M059J (cell line): ENCODE data around the gene PIM2. TPM values are rescaled to one million over a fixed set of nuclear protein-coding genes. Genes with fewer than 3 reads are reported as not detected.

Experiments used
- DNase-seq: peaks from one replicate; pipeline ENCODE4 v3.0.0-alpha.2; 2012; ENCODE audit warnings: low read depth
- total RNA-seq: library from RNA; depleted of rRNA; stranded (reverse); fragments of >200 nt; shearing (Covaris generic); gene quantifications from 2 replicates; pipeline ENCODE4 v1.2.3, GENCODE V29; 2014; rRNA removed

PIM2 gene
- 14.2 and 14.3 TPM in 2 replicates for total RNA-seq

- peak; percentile 93 for DNase-seq
Observed at GRCh38 chrX:48918643-48919340, at the start of gene PIM2. TSS of gene PIM2 (minus strand) at chrX:48919024. CDS start at chrX:48918834, 190 bp downstream.

GRCh38 chrX:48968377-48968776 lies 49.6 kb upstream of the PIM2 start:
- no peak for DNase-seq

DNA sequence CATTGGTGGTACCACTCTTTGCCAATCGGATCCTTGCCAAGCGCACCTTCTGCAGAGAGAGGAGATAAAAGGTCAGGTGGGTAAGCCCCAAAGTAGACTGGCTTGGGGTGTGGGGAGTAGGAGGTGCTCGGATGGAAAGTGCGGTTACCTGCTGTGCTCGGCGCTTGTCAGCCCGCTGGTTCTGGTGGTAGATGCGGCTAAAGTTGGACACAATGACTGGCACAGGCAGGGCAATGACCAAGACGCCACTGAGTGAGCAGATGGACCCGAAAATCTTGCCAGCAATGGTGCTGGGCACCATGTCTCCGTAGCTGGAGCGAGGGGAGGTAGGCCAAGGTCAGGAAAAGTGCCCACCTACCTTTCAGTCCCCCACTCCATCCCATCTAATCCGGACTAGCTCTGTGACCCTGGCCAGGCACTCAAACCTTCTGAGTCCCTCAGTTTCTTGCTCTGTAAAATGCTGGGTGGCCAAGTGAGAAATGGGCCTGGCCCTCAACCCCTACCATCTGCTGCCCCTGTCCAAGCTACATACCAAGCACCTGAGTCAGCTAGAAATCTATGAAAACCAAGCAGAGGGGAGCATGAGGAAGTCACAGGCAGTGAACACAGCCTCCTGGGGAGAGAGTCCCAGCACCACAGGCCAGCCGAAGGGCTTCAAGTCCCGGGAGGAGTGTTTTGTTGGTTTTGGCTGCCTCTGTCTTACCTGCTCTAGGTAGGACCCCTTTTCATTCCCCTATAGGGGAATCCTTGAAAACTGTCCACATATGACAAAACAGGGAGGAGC lies 48.2 kb upstream of the PIM2 start:
- peak; percentile 73 for DNase-seq

DNA sequence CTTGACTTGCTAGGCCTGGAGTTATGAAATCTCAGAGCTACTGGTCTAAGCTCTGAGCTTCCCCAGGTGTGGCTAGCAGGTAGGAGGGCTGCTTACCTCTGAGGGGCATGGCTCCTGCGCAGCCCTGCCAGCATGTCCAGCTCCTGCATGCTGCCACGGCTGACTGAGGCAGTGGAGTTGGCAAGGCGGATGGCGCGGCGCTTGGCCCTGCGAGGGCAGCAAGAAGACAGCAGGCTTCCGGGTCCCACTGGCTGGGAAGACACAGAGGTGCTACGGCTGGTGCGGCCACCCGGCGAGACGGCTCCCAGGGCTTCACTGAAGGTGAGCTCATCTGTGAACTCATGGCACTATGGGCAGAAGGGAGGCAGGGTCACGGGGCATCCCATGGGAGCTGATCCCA lies 47.1 kb upstream of the PIM2 start:
- no peak for DNase-seq

- DNase-seq = no peak
Observed at GRCh38 chrX:48961585-48962091, 42.8 kb upstream of the PIM2 start.

GRCh38 chrX:48960291-48960690 lies 41.5 kb upstream of the PIM2 start:
- no peak for DNase-seq

DNA sequence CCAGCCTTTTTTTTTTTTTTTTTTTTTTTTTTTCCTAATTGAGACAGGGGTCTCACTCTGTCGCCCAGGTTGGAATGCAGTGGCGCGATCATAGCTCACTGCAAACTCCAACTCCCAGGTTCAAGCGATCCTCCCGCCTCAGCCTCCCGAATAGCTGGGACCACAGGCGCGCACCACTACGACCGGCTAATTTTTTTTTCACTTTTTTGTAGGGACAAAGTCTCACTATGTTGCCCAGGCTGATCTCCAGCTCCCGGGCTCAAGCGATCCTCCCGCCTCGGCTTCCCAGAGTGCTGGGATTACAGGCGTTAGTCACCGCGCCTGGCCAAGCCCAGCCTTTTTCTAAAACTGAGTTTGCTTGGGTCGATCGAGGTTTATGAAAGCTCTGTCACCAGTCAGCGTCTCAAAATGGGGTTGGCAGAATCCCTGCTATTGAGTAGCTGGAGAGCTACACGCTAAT lies 39.8 kb upstream of the PIM2 start:
- peak; percentile 79 for DNase-seq

- DNase-seq = peak; percentile 98
Observed at GRCh38 chrX:48957827-48958634, 39.2 kb upstream of the PIM2 start.

- no peak for DNase-seq
Observed at GRCh38 chrX:48957477-48957826, 38.6 kb upstream of the PIM2 start, which contains the start of gene OTUD5. TSS of gene OTUD5 (minus strand) at chrX:48957607. CDS start at chrX:48957570, 37 bp downstream.

GRCh38 chrX:48956728-48957414 lies 38.0 kb upstream of the PIM2 start:
- DNase-seq = no peak

- no peak for DNase-seq
Observed at GRCh38 chrX:48948589-48948988, 29.8 kb upstream of the PIM2 start.

- peak; percentile 42 for DNase-seq
Observed at GRCh38 chrX:48945517-48946348, 26.9 kb upstream of the PIM2 start.

DNA sequence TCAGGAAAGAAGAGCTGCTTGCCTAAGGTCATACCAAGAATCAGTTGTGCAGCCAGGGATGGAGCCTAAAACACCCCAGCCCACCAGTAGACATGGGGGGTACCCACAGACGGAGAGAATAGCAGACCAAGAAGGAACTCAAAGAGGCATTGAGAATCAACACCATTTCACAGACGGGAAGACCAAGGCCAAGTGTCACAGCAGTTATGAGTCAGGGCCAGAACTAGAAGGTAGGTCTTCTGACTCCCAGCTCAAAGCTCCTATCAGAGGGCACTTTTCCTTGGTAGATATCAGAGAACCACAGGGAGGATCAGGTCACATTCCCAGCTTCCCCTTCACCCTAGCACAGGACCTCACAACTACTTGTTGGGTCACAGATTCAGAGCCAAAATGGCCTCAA lies 24.1 kb upstream of the PIM2 start:
- no peak for DNase-seq

DNA sequence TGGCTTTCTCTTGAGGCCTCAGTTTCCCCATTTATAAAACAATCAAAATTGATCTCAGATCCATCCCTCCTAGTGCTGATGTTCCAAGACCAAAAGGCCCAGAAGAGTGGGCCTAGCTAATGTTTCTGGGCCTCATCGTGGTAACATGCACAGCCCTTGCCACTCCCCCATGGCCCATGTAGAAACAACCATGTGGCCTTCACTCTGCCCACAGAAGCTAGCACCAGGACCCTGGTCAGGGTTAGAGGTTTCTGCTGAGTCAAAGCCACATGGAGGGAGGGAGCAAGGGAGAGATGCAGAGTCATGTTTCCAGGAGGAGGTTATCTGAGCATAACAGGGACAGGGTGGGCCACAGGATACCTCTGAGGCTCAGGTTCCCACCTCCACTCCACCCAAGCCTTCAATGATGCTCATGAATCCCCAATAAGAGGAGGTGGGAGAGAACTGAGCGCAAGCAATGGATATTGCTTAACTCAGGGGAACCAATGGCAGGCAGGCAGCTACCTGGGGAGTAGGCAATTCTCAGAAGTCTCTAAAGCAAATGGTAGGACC lies 21.7 kb upstream of the PIM2 start:
- DNase-seq = no peak

- no peak for DNase-seq
Observed at GRCh38 chrX:48939524-48940228, 20.9 kb upstream of the PIM2 start.

GRCh38 chrX:48938721-48939425 lies 20.0 kb upstream of the PIM2 start:
- no peak for DNase-seq

- no peak for DNase-seq
Observed at GRCh38 chrX:48937054-48937907, 18.5 kb upstream of the PIM2 start.
